ENCODE data around the gene TEK.
"Not testable (repeated sequence)": the region's sequence is repeated elsewhere in the genome, so short reads cannot be mapped to it uniquely, and the experiment has no call there.

TEK gene

GRCh38 chr9:27108981-27109541 is at the start of gene TEK:
Gene TEK (plus strand): TSS chr9:27109225. CDS start chr9:27109591, 366 bp downstream.
- DNase-seq = no peak

GRCh38 chr9:27059412-27059811 is 49.6 kb upstream of the TEK start:
- DNase-seq = no peak

GRCh38 chr9:27059907-27060306 is 49.1 kb upstream of the TEK start:
- DNase-seq = no peak

GRCh38 chr9:27065288-27065687 is 43.7 kb upstream of the TEK start:
- no peak for DNase-seq

GRCh38 chr9:27073841-27074728 is 34.9 kb upstream of the TEK start:
- DNase-seq = no peak

- DNase-seq = no peak
These were observed 30.3 kb upstream of the TEK start for GRCh38 chr9:27078685-27079084.

- no peak for DNase-seq
These were observed 23.6 kb upstream of the TEK start for GRCh38 chr9:27085456-27085855.

- DNase-seq = no peak
These were observed 22.0 kb upstream of the TEK start for GRCh38 chr9:27086818-27087680.

GRCh38 chr9:27088981-27089380 is 20.0 kb upstream of the TEK start:
- DNase-seq = no peak

GRCh38 chr9:27089706-27090105 is 19.3 kb upstream of the TEK start:
- no peak for DNase-seq

GRCh38 chr9:27090231-27090630 is 18.8 kb upstream of the TEK start:
- DNase-seq = no peak

- no peak for DNase-seq
These were observed 18.3 kb upstream of the TEK start for GRCh38 chr9:27090711-27091110.

GRCh38 chr9:27092496-27092895 is 16.5 kb upstream of the TEK start:
- DNase-seq = not testable (repeated sequence)

- not testable (repeated sequence) for DNase-seq
These were observed 15.5 kb upstream of the TEK start for GRCh38 chr9:27093384-27094067.

- DNase-seq = no peak
These were observed 14.3 kb upstream of the TEK start for GRCh38 chr9:27094640-27095298.

GRCh38 chr9:27107241-27107640 is 1.8 kb upstream of the TEK start:
- DNase-seq = no peak

- DNase-seq = no peak
These were observed 596 bp downstream of the TEK start for GRCh38 chr9:27109621-27110020.

GRCh38 chr9:27110181-27110580 is 1.2 kb downstream of the TEK start:
- no peak for DNase-seq

GRCh38 chr9:27112235-27112634 is 3.2 kb downstream of the TEK start:
- DNase-seq = no peak

GRCh38 chr9:27117489-27118135 is 8.6 kb downstream of the TEK start:
- DNase-seq = no peak

- DNase-seq = no peak
These were observed 9.9 kb downstream of the TEK start for GRCh38 chr9:27118916-27119315.

- DNase-seq = no peak
These were observed 15.1 kb downstream of the TEK start for GRCh38 chr9:27124151-27124550.

All from activated CD4-positive, alpha-beta T cell treated with anti-CD3 and anti-CD28 coated beads, Interleukin-2, amount 50 U/mL, for 1 hour (primary cell).